Activated CD4-positive, alpha-beta T cell treated with anti-CD3 and anti-CD28 coated beads for 4 hours (primary cell): Measurements from ENCODE around the gene CD300LG.
"Not testable (repeated sequence)": the region's sequence is repeated elsewhere in the genome, so short reads cannot be mapped to it uniquely, and the experiment has no call there.

ENCODE experiments used
- DNase-seq, 2 donors: peaks; one replicate each; pipeline ENCODE4 v3.0.0-alpha.2; 2020

The CD300LG gene

GRCh38 chr17:43846963-43847371 lies at the start of gene CD300LG:
Gene CD300LG (plus strand): TSS chr17:43847176. CDS start chr17:43847217, 41 bp downstream.
- DNase-seq = no peak

GRCh38 chr17:43798024-43798423 lies 49.0 kb upstream of the CD300LG start:
- not testable (repeated sequence) for DNase-seq

- no peak for DNase-seq
These were observed 47.9 kb upstream of the CD300LG start for GRCh38 chr17:43799047-43799446.

GRCh38 chr17:43800736-43801135 lies 46.2 kb upstream of the CD300LG start:
- DNase-seq = no peak

GRCh38 chr17:43801844-43802243 lies 45.1 kb upstream of the CD300LG start:
- DNase-seq = no peak

- DNase-seq = no peak
These were observed 43.2 kb upstream of the CD300LG start for GRCh38 chr17:43803758-43804157.

GRCh38 chr17:43805117-43805516 lies 41.9 kb upstream of the CD300LG start:
- DNase-seq = no peak

GRCh38 chr17:43808076-43808475 lies 38.9 kb upstream of the CD300LG start:
- no peak for DNase-seq

- DNase-seq = no peak
These were observed 37.9 kb upstream of the CD300LG start for GRCh38 chr17:43809121-43809520.

GRCh38 chr17:43810226-43810715 lies 36.7 kb upstream of the CD300LG start:
- no peak for DNase-seq

GRCh38 chr17:43810823-43811222 lies 36.2 kb upstream of the CD300LG start:
- no peak for DNase-seq

- no peak for DNase-seq
These were observed 34.3 kb upstream of the CD300LG start for GRCh38 chr17:43812396-43813265.

GRCh38 chr17:43813386-43813785 lies 33.6 kb upstream of the CD300LG start:
- no peak for DNase-seq

GRCh38 chr17:43814026-43814425 lies 33.0 kb upstream of the CD300LG start:
- no peak for DNase-seq

- no peak for DNase-seq
These were observed 32.3 kb upstream of the CD300LG start for GRCh38 chr17:43814714-43815113.

GRCh38 chr17:43816336-43817320 lies 30.3 kb upstream of the CD300LG start:
- no peak for DNase-seq

- no peak for DNase-seq
These were observed 29.1 kb upstream of the CD300LG start for GRCh38 chr17:43817826-43818225.

- no peak for DNase-seq
These were observed 28.0 kb upstream of the CD300LG start for GRCh38 chr17:43818966-43819365.

- no peak for DNase-seq
These were observed 26.2 kb upstream of the CD300LG start for GRCh38 chr17:43820759-43821158.

- DNase-seq = no peak
These were observed 24.3 kb upstream of the CD300LG start for GRCh38 chr17:43822570-43823190.

- DNase-seq = no peak
These were observed 23.5 kb upstream of the CD300LG start for GRCh38 chr17:43823350-43824084.

GRCh38 chr17:43825567-43825966 lies 21.4 kb upstream of the CD300LG start:
- DNase-seq = no peak
